Astrocyte (in vitro differentiated cells and primary cell): ENCODE measurements around the gene OR5A2. TPM values are rescaled to one million over a fixed set of nuclear protein-coding genes. Genes with fewer than 3 reads are reported as not detected.

ENCODE experiments used
- DNase-seq: peaks from one replicate; pipeline ENCODE4 v3.0.0-alpha.2; 2010; ENCODE audit warnings: low read depth
- FAIRE-seq: peaks from 2 replicates; lab custom pipeline; 2011; peaks lifted over from hg19 to GRCh38; lab: Jason Lieb, UNC
- H2AFZ ChIP-seq: 2 replicates; pipeline ENCODE4 v1.6.0; 2012; ENCODE audit warnings: low read depth, low read length, inconsistent platforms
- H3K27ac ChIP-seq: 2 replicates; pipeline ENCODE4 v1.5.1; 2011; ENCODE audit warnings: low read depth, low read length, inconsistent platforms
- H3K27me3 ChIP-seq: 2 replicates; pipeline ENCODE4 v1.6.0; 2011; ENCODE audit warnings: low read length, inconsistent platforms; ENCODE audit not compliant: insufficient read depth
- H3K36me3 ChIP-seq: 2 replicates; pipeline ENCODE4 v1.5.1; 2011; ENCODE audit warnings: low read length, inconsistent platforms; ENCODE audit not compliant: insufficient read depth
- H3K4me1 ChIP-seq: 2 replicates; pipeline ENCODE4 v1.5.1; 2011; ENCODE audit warnings: low read length, inconsistent platforms; ENCODE audit not compliant: insufficient read depth
- H3K4me2 ChIP-seq: 2 replicates; pipeline ENCODE4 v1.6.0; 2012; ENCODE audit warnings: low read length, inconsistent platforms
- H3K4me3 ChIP-seq: 2 replicates; pipeline ENCODE4 v1.5.1; 2011; ENCODE audit warnings: low read depth, mild to moderate bottlenecking, low read length, inconsistent platforms; ENCODE audit not compliant: insufficient read depth
- H3K79me2 ChIP-seq: 2 replicates; pipeline ENCODE4 v1.6.0; 2012; ENCODE audit warnings: mild to moderate bottlenecking, low read length, inconsistent platforms; ENCODE audit not compliant: insufficient read depth
- H3K9ac ChIP-seq: 2 replicates; pipeline ENCODE4 v1.6.0; 2012; ENCODE audit warnings: mild to moderate bottlenecking, low read length, inconsistent platforms
- H3K9me3 ChIP-seq: 2 replicates; pipeline ENCODE4 v1.5.1; 2012; ENCODE audit warnings: low read depth, mild to moderate bottlenecking, low read length, inconsistent platforms; ENCODE audit not compliant: insufficient read depth
- H4K20me1 ChIP-seq: 2 replicates; pipeline ENCODE4 v1.6.0; 2012; ENCODE audit warnings: low read length, inconsistent platforms; ENCODE audit not compliant: insufficient read depth
- H3K27ac Mint-ChIP-seq: one replicate; pipeline ENCODE4 v1.8.0; 2021; ENCODE audit warnings: mild to moderate bottlenecking, mixed read lengths; ENCODE audit not compliant: unreplicated experiment
- H3K27me3 Mint-ChIP-seq: one replicate; pipeline ENCODE4 v1.8.0; 2021; ENCODE audit warnings: low read depth, mixed read lengths; ENCODE audit not compliant: unreplicated experiment
- H3K36me3 Mint-ChIP-seq: one replicate; pipeline ENCODE4 v1.8.0; 2021; ENCODE audit warnings: low read depth, mixed read lengths; ENCODE audit not compliant: unreplicated experiment
- H3K4me1 Mint-ChIP-seq: one replicate; pipeline ENCODE4 v1.8.0; 2021; ENCODE audit warnings: low read depth, mixed read lengths; ENCODE audit not compliant: unreplicated experiment
- H3K4me3 Mint-ChIP-seq: one replicate; pipeline ENCODE4 v1.8.0; 2021; ENCODE audit warnings: mild to moderate bottlenecking, moderate library complexity, mixed read lengths; ENCODE audit not compliant: unreplicated experiment
- H3K9me3 Mint-ChIP-seq: one replicate; pipeline ENCODE4 v1.8.0; 2021; ENCODE audit warnings: mild to moderate bottlenecking, mixed read lengths; ENCODE audit not compliant: unreplicated experiment
- CTCF ChIP-seq: IDR thresholded peaks from 2 replicates; pipeline ENCODE4 v1.5.1; 2011; ENCODE audit warnings: low read depth, mild to moderate bottlenecking, inconsistent platforms, low read length, moderate library complexity; ENCODE audit not compliant: insufficient read depth
- EZH2 ChIP-seq: IDR thresholded peaks from 2 replicates; pipeline ENCODE4 v1.6.1; 2012; ENCODE audit warnings: mild to moderate bottlenecking, low read length, inconsistent platforms; ENCODE audit not compliant: insufficient read depth
- total RNA-seq: library from RNA; stranded (reverse); gene quantifications from 2 replicates; pipeline ENCODE4 v1.2.1, GENCODE V29; 2021

The OR5A2 gene
- total RNA-seq, 1 donor from 2014 or later = not detected

GRCh38 chr11:59403546-59403945 is 22.7 kb downstream of the OR5A2 start:
- Histone ChIP-seq H3K4me1 (no peaks in the 10 kb centered on the region), H3K27ac (no peak overlapping the region), H3K36me3 (no peaks in the 10 kb centered on the region), H3K4me3 (no peak overlapping the region), H3K27me3 (no peaks in the 10 kb centered on the region), H2AFZ (no peak overlapping the region), H3K9ac (no peak overlapping the region), H4K20me1 (no peaks in the 10 kb centered on the region), H3K79me2 (no peaks in the 10 kb centered on the region), H3K4me2 (no peak overlapping the region), H3K9me3 (no peaks in the 10 kb centered on the region)
- DNase-seq (no peak), FAIRE-seq (no peak)
- no peak overlapping the region for H3K4me3 Mint-ChIP-seq
- peaks cover 8% of the 10 kb centered on the region for H3K9me3 Mint-ChIP-seq
- TF ChIP-seq CTCF (no peak), EZH2 (no peak)
- no peaks in the 10 kb centered on the region for H3K36me3 Mint-ChIP-seq
- no peaks in the 10 kb centered on the region for H3K27me3 Mint-ChIP-seq
- H3K27ac Mint-ChIP-seq = no peak overlapping the region
- no peaks in the 10 kb centered on the region for H3K4me1 Mint-ChIP-seq

- Histone ChIP-seq H3K36me3 (no peaks in the 10 kb centered on the region), H3K27ac (no peak overlapping the region), H3K4me1 (no peaks in the 10 kb centered on the region), H2AFZ (no peak overlapping the region), H3K4me2 (no peak overlapping the region), H3K27me3 (no peaks in the 10 kb centered on the region), H3K79me2 (no peaks in the 10 kb centered on the region), H3K9me3 (no peaks in the 10 kb centered on the region), H4K20me1 (no peaks in the 10 kb centered on the region), H3K9ac (no peak overlapping the region), H3K4me3 (no peak overlapping the region)
- no peak for FAIRE-seq
- H3K4me3 Mint-ChIP-seq = no peak overlapping the region
- no peak overlapping the region for H3K27ac Mint-ChIP-seq
- H3K4me1 Mint-ChIP-seq = no peaks in the 10 kb centered on the region
- no peaks in the 10 kb centered on the region for H3K27me3 Mint-ChIP-seq
- DNase-seq = no peak
- TF ChIP-seq EZH2 = no peak
- H3K36me3 Mint-ChIP-seq = no peaks in the 10 kb centered on the region
- peaks cover 4% of the 10 kb centered on the region for H3K9me3 Mint-ChIP-seq
Measured at GRCh38 chr11:59401262-59401552, 25.0 kb downstream of the OR5A2 start.

- Mint-ChIP-seq H3K36me3 (no peaks in the 10 kb centered on the region), H3K27ac (no peak overlapping the region), H3K4me1 (no peaks in the 10 kb centered on the region), H3K4me3 (no peak overlapping the region), H3K9me3 (peaks cover 4% of the 10 kb centered on the region), H3K27me3 (no peaks in the 10 kb centered on the region)
- H4K20me1 ChIP-seq = no peaks in the 10 kb centered on the region
- H3K79me2 ChIP-seq = no peaks in the 10 kb centered on the region
- no peak overlapping the region for H2AFZ ChIP-seq
- no peak for TF ChIP-seq EZH2
- TF ChIP-seq CTCF = no peak
- H3K9ac ChIP-seq = no peak overlapping the region
- no peak overlapping the region for H3K27ac ChIP-seq
- no peaks in the 10 kb centered on the region for H3K9me3 ChIP-seq
- no peaks in the 10 kb centered on the region for H3K36me3 ChIP-seq
- H3K4me2 ChIP-seq = no peak overlapping the region
- DNase-seq (no peak), FAIRE-seq (no peak)
- no peaks in the 10 kb centered on the region for H3K27me3 ChIP-seq
- no peak overlapping the region for H3K4me3 ChIP-seq
- H3K4me1 ChIP-seq = no peaks in the 10 kb centered on the region
Measured at GRCh38 chr11:59400461-59401261, 25.6 kb downstream of the OR5A2 start.
